ENCODE data around the gene NDUFA3. TPM values are rescaled to one million over a fixed set of nuclear protein-coding genes. Genes with fewer than 3 reads are reported as not detected.

Gene NDUFA3
- polyA plus RNA-seq, 2 of the 4 experiments (the other 2 are of a cell fraction) = 43.5 to 190 TPM

GRCh38 chr19:54151362-54152035 is 48.8 kb downstream of the NDUFA3 start:
- TF ChIP-seq CTCF (IDR thresholded peaks at IDR 0.05) (no peak), HDAC2 (IDR thresholded peaks at IDR 0.05) (no peak), NPAS2 (CRISPR knock-in tag; IDR thresholded peaks at IDR 0.05; ENCODE audit: borderline replicate concordance) (no peak), GATA3 (IDR thresholded peaks at IDR 0.05; ENCODE audit: borderline replicate concordance) (no peak), CHD4 (IDR thresholded peaks at IDR 0.05; ENCODE audit: borderline replicate concordance) (no peak), HOXB5 (CRISPR knock-in tag; IDR thresholded peaks at IDR 0.05) (no peak), NR3C1 (IDR thresholded peaks at IDR 0.05) (no peak), PHF8 (IDR thresholded peaks at IDR 0.05; ENCODE audit: borderline replicate concordance, low read depth) (no peak), SREBF2 (IDR thresholded peaks at IDR 0.05) (no peak), MAX (IDR thresholded peaks at IDR 0.05) (no peak), NFE2L2 (conservative IDR thresholded peaks at IDR 0.05; ENCODE audit: low read length) (no peak), RNF2 (IDR thresholded peaks at IDR 0.05; ENCODE audit: borderline replicate concordance, low read depth) (no peak), CHD2 (IDR thresholded peaks at IDR 0.05; ENCODE audit: low read length, partially characterized antibody) (no peak), HOXA7 (CRISPR knock-in tag; IDR thresholded peaks at IDR 0.05) (no peak), EHMT2 (IDR thresholded peaks at IDR 0.05; ENCODE audit: low read depth) (no peak), USF2 (IDR thresholded peaks at IDR 0.05) (no peak)
- WGBS (ENCODE audit: missing lambda C conversion rate) = 86% methylated on average over 23 of the region's 23 CpGs
- Histone ChIP-seq H3K9me3 (no peaks in the 10 kb centered on the region), H3K4me3 (no peak overlapping the region), H3K4me1 (no peaks in the 10 kb centered on the region), H3K27ac (no peak overlapping the region), H3K4me2 (no peak overlapping the region)
- CTCF ChIA-PET = interaction anchor here (1.0 to 4.9 kb wide), 7 partner anchors 7 to 358 kb away, joined by 3 to 25 read pairs (median 4); partner anchors contain the start of genes CNOT3, LENG1, PRPF31 and TFPT
- no peak for FAIRE-seq
- ATAC-seq = peak in 1 of 2 experiments; percentile 3; a peak in 2 of 6 replicates
- POLR2A ChIA-PET = interaction anchor here (1.6 to 5.5 kb wide), 2 partner anchors 9 to 14 kb away, joined by 5 to 36 read pairs; partner anchors contain the start of gene CNOT3
- no peak for DNase-seq (ENCODE audit: low read depth in 1 of 2, low spot score in 1 of 2)

- TF ChIP-seq HES2 (IDR thresholded peaks at IDR 0.05) = no peak
- TF ChIP-seq HDAC2 (IDR thresholded peaks at IDR 0.05) = no peak
- no peak for TF ChIP-seq ZSCAN20 (CRISPR knock-in tag; IDR thresholded peaks at IDR 0.05)
- no peak for TF ChIP-seq CEBPB (IDR thresholded peaks at IDR 0.05)
- TF ChIP-seq FOSL2 (IDR thresholded peaks at IDR 0.05) = no peak
- no peak for TF ChIP-seq FOSL2 (CRISPR knock-in tag; IDR thresholded peaks at IDR 0.05)
- TF ChIP-seq ESRRA (IDR thresholded peaks at IDR 0.05; ENCODE audit: borderline replicate concordance, low read length) = no peak
- TF ChIP-seq TFCP2L1 (CRISPR knock-in tag; IDR thresholded peaks at IDR 0.05) = no peak
- Histone ChIP-seq H3K4me1 (no peaks in the 10 kb centered on the region), H3K4me2 (no peak overlapping the region), H3K4me3 (no peak overlapping the region), H3K27ac (no peak overlapping the region), H3K9me3 (no peaks in the 10 kb centered on the region)
- no peak for DNase-seq (ENCODE audit: low read depth in 1 of 2, low spot score in 1 of 2)
- POLR2A ChIA-PET = interaction anchor here (5.5 kb wide), 1 partner anchor 15 kb away, joined by 36 read pairs; the partner anchor contains the start of gene CNOT3
- CTCF ChIA-PET = interaction anchor here (1.0 to 4.9 kb wide), 3 partner anchors 8 to 16 kb away, joined by 3 to 25 read pairs (median 4); partner anchors contain the start of gene CNOT3
- peak in 1 of 2 experiments; percentile 5; a peak in 3 of 6 replicates for ATAC-seq
- 98% methylated on average over 11 of the region's 12 CpGs for WGBS (ENCODE audit: missing lambda C conversion rate)
- FAIRE-seq = no peak
Measured at GRCh38 chr19:54152267-54152666, 49.6 kb downstream of the NDUFA3 start.
